ENCODE data around the gene CCR5. TPM values are rescaled to one million over a fixed set of nuclear protein-coding genes. Genes with fewer than 3 reads are reported as not detected.
A peak's percentile ranks its signal among the peaks of the same experiment; 100 is the strongest.

CCR5 gene
- polyA plus RNA-seq, 3 donors, result 1.2 to 3.6 (median 3.1) TPM

GRCh38 chr3:46395210-46395661, 24.5 kb downstream of the CCR5 start:
- H3K27me3 ChIP-seq (ENCODE audit: control insufficient read depth in 2 of 2, insufficient read depth in 2 of 2, low read length in 2 of 2), result no peaks in the 10 kb centered on the region
- no peaks in the 10 kb centered on the region for H3K9me3 ChIP-seq (replicated peaks in 1 of 2; ENCODE audit: control insufficient read depth in 1 of 2, insufficient read depth in 1 of 2, low read length in 2 of 2)
- H3K27ac ChIP-seq (ENCODE audit: low read depth in 1 of 2, low read length in 2 of 2), result peak overlapping the region in 1 of 2 donors; percentile 70
- Mint-ChIP-seq H3K27ac (peak overlapping the region; percentile 71 to 88 (median 79)), H3K4me3 (peak overlapping the region in 1 of 2 donors; percentile 23), H3K9me3 (peaks cover 0 to 2% (median 0%) of the 10 kb centered on the region in 7 donors), H3K36me3 (peaks cover 0 to 5% of the 10 kb centered on the region in 2 donors), H3K4me1 (peaks cover 47% of the 10 kb centered on the region), H3K27me3 (ENCODE audit: low read depth in 3 of 3) (peaks cover 0 to 4% (median 0%) of the 10 kb centered on the region in 3 donors)
- no peak for TF ChIP-seq CTCF (IDR thresholded peaks at IDR 0.05)
- no peak overlapping the region for H3K4me2 ChIP-seq (replicated peaks; ENCODE audit: extremely low read depth, low read length, poor library complexity, severe bottlenecking)
- peaks cover 48 to 57% of the 10 kb centered on the region in 2 donors for H3K4me1 ChIP-seq (ENCODE audit: control insufficient read depth in 1 of 2, insufficient read depth in 2 of 2, low read length in 2 of 2)
- H3K9ac ChIP-seq (ENCODE audit: insufficient read depth, low read length, poor library complexity, severe bottlenecking), result no peak overlapping the region
- peak overlapping the region; percentile 6 for H2AFZ ChIP-seq (ENCODE audit: insufficient read depth, low read depth, low read length, poor library complexity, severe bottlenecking)
- DNase-seq, result peak; percentile 23 to 89 (median 68)
- H4K20me1 ChIP-seq (ENCODE audit: insufficient read depth, low read length), result no peaks in the 10 kb centered on the region
- intact Hi-C loops (cut with micrococcal nuclease), result no loop called here
- 62% methylated on average over 5 of the region's 6 CpGs for WGBS (ENCODE audit: insufficient coverage)
- H3K79me2 ChIP-seq (ENCODE audit: insufficient read depth, low read length), result no peaks in the 10 kb centered on the region
- H3K36me3 ChIP-seq (replicated peaks in 1 of 2; ENCODE audit: control insufficient read depth in 1 of 2, insufficient read depth in 2 of 2, low read length in 2 of 2), result no peaks in the 10 kb centered on the region
- H3K4me3 ChIP-seq (replicated peaks in 1 of 3; ENCODE audit: low read depth in 2 of 3, low read length in 3 of 3), result no peak overlapping the region

DNA sequence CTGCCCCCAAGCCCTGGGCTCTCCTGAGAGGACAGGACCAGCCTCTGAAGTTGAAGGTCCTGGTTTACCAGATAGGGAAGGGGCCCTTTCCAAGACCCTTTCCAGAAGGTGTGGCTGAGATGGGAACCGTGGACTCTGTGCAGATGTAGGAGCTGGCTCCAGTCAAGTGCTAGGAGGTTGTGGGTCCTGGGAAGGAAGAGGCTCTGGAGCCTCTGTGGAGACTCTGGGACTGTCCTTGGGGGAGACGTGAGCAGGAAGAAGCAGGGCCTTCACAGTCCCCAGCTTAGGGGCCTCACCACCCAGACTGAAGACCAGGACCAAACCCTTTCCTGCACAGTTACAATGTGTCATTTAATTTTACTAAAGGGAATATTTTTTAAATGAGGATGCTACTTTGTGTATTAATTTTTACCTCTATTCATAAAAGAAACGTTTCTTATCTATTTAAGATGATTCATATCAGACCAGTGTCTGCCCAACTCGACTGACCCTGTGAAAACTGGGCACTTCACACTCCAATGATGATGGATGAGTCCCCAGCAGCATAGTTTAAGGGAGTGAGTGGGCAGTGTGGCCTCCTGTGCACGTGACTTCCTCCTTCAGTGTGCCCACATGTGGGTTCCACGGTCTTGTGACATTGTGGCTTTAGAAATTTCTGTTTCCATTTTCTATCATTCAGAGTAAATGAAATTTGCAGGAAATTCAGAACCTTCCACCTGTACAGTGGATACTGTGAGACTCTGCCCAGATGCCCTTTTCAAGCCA, 25.2 kb downstream of the CCR5 start:
- no peak overlapping the region for H3K4me2 ChIP-seq (replicated peaks; ENCODE audit: extremely low read depth, low read length, poor library complexity, severe bottlenecking)
- intact Hi-C loops (cut with micrococcal nuclease), result no loop called here
- H3K27me3 ChIP-seq (ENCODE audit: control insufficient read depth in 2 of 2, insufficient read depth in 2 of 2, low read length in 2 of 2), result no peaks in the 10 kb centered on the region
- WGBS (ENCODE audit: insufficient coverage), result no CpG with 5 or more reads among the region's 6 CpGs
- H3K36me3 Mint-ChIP-seq, result peaks cover 0 to 5% of the 10 kb centered on the region in 2 donors
- H3K4me3 Mint-ChIP-seq, result no peak overlapping the region
- H3K9ac ChIP-seq (ENCODE audit: insufficient read depth, low read length, poor library complexity, severe bottlenecking), result no peak overlapping the region
- peak overlapping the region; percentile 71 to 88 (median 82) for H3K27ac Mint-ChIP-seq
- peak overlapping the region; percentile 59 to 70 for H3K27ac ChIP-seq (ENCODE audit: low read depth in 1 of 2, low read length in 2 of 2)
- H3K4me3 ChIP-seq (replicated peaks in 1 of 3; ENCODE audit: low read depth in 2 of 3, low read length in 3 of 3), result no peak overlapping the region
- H3K27me3 Mint-ChIP-seq (ENCODE audit: low read depth in 3 of 3), result peaks cover 0 to 4% (median 0%) of the 10 kb centered on the region in 3 donors
- peaks cover 48 to 57% of the 10 kb centered on the region in 2 donors for H3K4me1 ChIP-seq (ENCODE audit: control insufficient read depth in 1 of 2, insufficient read depth in 2 of 2, low read length in 2 of 2)
- H3K36me3 ChIP-seq (replicated peaks in 1 of 2; ENCODE audit: control insufficient read depth in 1 of 2, insufficient read depth in 2 of 2, low read length in 2 of 2), result no peaks in the 10 kb centered on the region
- DNase-seq, result peak; percentile 75 to 93 (median 81)
- no peaks in the 10 kb centered on the region for H3K79me2 ChIP-seq (ENCODE audit: insufficient read depth, low read length)
- peaks cover 47% of the 10 kb centered on the region for H3K4me1 Mint-ChIP-seq
- TF ChIP-seq CTCF (IDR thresholded peaks at IDR 0.05), result no peak
- H4K20me1 ChIP-seq (ENCODE audit: insufficient read depth, low read length), result no peaks in the 10 kb centered on the region
- no peaks in the 10 kb centered on the region for H3K9me3 ChIP-seq (replicated peaks in 1 of 2; ENCODE audit: control insufficient read depth in 1 of 2, insufficient read depth in 1 of 2, low read length in 2 of 2)
- peaks cover 0 to 2% (median 0%) of the 10 kb centered on the region in 7 donors for H3K9me3 Mint-ChIP-seq
- H2AFZ ChIP-seq (ENCODE audit: insufficient read depth, low read depth, low read length, poor library complexity, severe bottlenecking), result peak overlapping the region; percentile 58

Data from CD14-positive monocyte (primary cell).